CD1c-positive myeloid dendritic cell (primary cell): ENCODE data around the gene C15orf40.
"Not testable (repeated sequence)": the region's sequence is repeated elsewhere in the genome, so short reads cannot be mapped to it uniquely, and the experiment has no call there.

ENCODE experiments used
- DNase-seq: peaks from one replicate; pipeline ENCODE4 v3.0.0-alpha.2; 2016; ENCODE audit errors: extremely low spot score

C15orf40 gene

DNA sequence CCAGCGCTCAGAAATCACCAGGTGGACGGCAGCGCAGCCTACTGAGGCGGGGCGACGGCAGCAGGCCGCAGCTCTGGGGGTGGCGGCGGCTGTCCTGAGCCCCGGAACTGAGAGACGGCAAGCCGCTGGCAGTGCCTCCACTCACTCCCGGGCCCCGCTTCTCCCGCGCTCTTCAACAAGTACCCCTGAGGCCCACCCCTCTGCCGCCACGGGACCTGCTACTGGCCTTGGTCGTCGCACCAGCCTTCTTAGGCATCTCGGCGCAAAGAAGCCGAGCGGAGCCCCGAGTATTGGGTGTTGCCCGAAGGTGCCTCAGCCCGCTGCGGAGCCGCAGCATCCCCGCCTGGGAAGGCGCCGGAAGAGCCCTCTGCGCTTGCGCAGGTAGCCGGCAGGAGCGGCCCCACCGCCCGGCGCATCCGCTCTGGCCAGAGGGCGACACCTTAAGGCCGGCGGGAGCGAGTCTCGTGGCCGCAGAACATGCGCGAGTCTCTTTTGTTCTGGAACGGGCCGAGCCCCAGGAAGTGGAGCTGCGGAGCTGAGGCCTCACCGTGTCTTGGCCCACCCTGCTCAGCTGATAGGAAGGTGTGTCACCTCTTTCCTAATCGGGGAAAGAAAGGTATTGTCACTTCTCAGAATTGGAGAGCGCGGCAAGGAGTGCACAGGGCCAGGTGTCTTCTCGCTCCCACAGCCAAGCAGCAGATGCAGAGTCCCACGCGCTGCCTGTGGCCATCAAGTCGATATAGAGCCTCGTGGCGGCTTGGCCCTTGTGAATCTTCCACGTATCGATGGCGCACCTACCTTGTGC lies at the start of gene C15orf40:
Gene C15orf40 (minus strand): TSS at position 369 of the 805 bp plus-strand sequence. CDS start 32 bp downstream, at position 337.
- DNase-seq, result peak; percentile 94

DNA sequence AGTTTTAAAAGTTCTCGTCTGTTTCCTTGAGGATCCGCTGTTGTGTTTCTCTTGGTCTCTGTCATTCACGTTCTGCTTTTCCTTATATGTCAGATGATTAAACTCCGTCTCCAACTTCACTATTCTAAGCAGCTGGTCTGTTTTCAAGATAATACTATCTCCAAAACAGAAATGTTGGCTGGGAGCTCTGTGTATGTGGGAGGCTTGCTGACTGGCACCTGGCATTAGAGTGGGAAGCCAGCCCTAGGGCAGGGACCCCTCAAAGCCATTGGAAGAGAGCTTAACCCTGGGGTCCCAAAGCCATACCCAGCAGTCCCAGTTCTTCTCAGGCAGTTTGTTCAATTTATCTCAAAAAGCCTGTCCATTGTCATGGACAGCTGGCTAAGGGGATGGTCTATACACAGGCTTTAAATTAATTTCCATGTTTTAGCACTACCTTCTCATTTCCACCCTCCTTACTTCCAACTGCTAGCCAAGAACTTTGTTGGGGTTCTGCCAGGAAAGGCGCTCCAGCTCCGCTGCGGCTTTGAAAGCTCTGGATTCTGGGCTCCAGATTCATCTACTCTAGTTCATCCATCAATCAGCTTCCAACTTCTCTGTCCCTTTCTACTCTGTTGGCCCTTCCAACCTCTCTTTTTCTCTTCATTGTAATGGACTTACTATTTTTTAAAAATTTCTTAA lies 46.4 kb upstream of the C15orf40 start:
- no peak for DNase-seq

DNA sequence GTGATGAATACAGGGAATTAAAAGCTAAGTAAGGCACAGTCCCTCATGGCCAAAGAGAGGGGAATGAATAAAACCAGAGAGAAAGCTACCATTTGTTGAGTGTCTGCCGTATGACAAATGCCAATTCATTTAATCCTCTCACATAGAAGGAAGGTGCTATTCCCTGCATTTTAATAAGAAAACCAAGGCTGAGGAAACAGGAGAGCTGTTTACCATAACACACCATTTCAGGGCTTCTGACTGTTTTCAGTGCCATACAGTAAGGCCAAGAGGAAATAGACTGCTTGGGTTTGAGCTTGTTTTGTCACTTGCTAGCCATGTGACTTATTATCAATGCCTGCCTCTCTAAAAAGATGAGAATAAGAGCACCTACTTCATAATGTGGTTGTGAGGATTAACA lies 45.6 kb upstream of the C15orf40 start:
- no peak for DNase-seq

DNA sequence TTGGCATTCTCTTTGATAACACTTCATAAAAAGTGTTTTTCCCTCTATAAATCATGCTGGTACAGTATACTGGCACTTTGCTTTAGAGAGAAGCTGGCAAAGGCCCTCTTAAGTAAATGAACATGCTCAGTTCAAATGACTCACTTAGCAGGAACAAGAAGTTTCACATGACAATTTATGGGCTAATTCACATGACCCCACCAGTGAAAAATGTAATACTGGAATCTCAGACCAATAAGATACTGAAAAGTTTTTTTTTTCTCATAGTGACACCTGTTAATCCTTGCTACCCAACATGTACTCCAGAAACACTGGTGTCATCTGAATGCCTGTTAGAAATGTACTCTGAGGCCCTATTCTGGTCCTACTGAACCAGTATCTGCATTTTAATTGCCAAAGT lies 41.7 kb upstream of the C15orf40 start:
- DNase-seq, result peak; percentile 51

DNA sequence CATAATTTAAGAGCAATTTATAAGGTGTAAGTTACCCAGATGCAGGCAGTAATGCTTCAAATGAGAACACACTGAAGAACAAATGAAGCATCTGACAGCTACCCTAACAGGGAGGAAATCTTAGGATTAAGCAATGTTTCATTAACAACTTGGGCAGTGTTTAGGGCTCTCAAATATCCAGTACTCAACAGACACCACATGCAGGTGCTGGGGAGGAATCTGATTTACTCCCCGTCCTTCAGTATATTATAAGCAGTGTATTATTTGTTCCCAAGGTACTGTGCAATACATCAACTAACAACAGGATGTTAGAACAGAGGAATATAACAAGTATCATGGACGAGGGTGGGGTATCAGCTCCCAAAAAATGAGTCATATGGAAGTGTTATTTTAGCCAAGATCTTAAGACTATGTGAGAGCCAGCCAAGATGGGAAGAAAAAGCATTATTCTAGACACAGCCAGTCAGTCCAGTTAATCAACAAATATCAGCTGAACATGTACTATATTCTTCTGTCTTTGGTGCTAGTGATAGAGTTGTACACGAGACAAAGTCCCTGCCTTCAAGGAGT lies 35.2 kb upstream of the C15orf40 start:
- DNase-seq, result no peak

DNA sequence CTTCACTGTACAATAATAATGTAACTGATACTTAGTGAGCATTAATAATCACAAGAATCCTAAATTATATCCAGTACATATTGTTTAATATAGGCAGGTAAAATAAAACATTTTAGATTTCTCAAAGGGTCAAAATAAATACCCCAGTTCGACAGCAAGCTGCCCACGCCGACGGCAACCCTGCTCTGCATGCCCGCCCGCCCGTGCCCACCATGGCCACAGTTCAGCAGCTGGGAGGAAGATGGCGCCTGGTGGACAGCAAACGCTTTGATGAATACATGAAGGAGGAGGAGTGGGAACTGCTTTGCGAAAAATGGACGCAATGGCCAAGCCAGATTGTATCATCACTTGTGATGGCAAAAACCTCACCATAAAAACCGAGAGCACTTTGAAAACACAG lies 32.7 kb upstream of the C15orf40 start:
- DNase-seq, result no peak

DNA sequence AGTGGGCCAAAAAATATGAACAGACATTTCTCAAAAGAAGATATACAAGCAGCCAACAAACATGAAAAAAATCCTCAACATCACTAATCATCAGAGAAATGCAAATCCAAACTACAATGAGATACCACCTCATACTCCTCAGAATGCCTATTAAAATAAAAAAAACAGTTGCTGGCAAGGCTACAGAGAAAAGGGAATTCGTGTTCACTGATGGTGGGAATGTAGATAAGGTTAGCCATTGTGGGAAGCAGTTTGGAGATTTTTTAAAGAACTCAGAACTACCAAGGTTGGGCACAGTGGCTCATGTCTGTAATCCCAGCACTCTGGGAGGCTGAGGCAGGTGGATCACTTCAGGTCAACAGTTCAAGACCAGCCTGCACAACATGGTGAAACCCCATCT lies 27.8 kb upstream of the C15orf40 start:
- DNase-seq, result no peak

DNA sequence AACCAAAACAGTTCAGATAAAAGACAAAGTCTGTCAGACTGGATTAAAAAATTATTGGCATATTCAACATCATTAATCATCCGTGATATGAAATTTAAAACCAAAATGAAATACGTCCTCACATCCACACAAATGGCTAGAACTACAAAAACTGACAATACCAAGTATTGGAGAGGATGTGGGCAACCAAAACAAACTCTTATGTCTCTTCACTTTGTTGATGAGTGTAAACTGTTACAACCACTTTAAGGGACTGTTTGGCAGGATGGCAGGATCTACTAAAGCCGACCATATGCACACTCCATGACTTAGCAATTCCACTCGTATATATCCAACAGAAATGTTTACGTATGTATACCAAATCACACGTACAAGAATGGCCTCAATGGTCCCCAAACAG lies 24.8 kb upstream of the C15orf40 start:
- DNase-seq, result no peak

DNA sequence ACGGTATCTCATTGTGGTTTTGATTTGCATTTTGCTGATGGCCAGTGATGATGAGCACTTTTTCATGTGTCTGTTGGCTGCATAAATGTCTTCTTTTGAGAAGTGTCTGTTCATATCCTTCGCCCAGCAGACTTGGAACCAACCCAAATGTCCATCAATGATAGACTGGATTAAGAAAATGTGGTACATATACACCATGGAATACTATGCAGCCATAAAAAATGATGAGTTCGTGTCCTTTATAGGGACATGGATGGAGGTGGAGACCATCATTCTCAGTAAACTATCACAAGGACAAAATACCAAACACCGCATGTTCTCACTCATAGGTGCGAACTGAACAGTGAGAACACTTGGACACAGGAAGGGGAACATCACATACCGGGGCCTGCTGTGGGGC lies 19.8 kb upstream of the C15orf40 start:
- DNase-seq, result not testable (repeated sequence)

DNA sequence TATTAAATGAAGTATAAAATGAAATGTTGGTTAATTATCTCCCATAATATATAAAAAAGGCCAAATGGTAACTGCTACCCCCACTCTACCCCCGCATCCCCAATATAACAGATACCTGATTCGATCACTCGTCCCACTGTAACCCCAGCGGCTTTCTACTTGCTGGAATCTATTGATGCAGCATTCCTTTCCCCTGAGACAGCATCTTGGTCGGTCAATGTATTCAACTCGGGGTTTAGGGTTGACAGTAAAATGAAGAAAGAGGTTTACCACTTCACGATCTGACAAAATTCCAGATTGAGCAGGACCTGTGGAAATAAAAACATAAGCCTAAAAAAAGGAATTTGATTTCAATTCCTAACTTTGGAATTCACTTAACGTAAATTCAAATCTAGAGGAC lies 18.6 kb upstream of the C15orf40 start:
- DNase-seq, result no peak

DNA sequence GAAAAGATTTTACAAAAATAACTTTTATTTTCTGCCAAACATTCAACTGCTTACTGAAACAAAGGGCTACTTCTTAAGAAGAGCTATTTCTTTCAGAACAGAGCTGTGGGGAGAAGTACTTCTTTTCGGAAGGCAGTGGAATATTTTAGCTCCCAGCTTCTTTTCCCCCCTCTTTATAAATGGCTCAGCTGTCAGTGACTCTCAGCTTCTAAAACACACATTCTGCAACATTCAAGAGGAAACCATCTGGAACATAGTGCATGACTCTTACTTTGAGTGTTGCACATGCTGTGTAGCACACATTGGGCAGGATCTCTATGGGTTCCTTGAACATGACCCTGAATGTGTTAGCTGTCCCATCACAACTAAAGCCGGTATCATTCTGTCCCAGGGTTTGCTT lies 7.0 kb upstream of the C15orf40 start:
- no peak for DNase-seq

DNA sequence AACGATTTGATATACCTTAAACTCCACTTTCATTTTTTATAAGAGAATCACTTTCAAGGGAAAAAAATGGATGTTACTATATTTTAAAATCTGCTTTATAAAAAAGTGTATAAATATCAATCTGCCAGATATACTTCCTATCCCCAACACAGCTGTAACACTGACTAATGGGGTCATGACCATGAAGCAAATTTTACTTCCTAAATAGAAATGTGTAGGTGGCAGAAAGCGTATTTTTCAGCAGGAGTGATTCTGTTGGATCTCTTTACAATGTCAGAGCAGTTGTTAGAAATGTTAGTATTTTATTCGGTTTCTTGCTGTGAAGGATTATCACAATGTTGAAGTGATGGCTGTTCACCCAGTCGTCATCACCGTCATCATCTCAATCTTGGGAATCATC lies 5.5 kb upstream of the C15orf40 start:
- peak; percentile 66 for DNase-seq

DNA sequence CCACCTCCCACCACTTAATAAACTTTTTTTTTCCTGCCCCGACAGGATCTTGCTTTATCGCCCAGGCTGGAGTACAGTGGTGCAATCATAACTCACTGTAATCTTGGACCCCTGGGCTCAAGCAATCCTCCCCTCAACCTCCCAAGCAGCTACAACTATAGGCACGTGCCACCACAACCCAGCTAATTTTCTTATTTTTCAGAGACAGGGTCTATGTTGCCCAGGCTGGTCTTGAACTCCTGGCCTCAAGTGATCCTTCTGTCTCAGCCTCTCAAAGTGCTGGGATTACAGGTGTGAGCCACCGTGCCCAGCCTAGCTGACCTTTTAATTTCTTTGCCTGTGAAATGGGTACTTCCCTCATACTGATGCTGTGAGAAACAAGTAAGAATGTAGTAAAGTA lies 3.9 kb upstream of the C15orf40 start:
- no peak for DNase-seq

DNA sequence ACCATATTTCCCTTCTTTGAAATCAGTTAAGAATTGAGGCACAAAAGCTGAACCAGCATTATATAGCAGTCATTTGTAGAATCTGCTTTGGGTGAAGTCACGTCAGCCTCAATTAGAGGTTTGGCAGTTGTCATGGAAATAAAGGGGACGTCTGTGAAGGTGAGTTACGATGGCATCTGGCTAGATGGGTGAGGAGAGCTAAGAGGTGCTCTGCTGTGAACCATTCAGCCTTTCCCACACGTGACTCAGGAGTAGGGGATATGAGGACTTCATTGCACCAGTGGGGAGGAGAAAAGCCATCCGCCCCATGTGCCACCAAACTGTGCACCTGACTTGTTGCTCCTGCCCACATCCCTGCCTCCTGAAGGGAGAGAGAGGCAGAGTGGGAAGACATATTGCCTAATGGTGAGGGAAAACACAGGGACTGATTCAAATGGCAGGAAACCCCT lies 2.8 kb upstream of the C15orf40 start:
- DNase-seq, result no peak

DNA sequence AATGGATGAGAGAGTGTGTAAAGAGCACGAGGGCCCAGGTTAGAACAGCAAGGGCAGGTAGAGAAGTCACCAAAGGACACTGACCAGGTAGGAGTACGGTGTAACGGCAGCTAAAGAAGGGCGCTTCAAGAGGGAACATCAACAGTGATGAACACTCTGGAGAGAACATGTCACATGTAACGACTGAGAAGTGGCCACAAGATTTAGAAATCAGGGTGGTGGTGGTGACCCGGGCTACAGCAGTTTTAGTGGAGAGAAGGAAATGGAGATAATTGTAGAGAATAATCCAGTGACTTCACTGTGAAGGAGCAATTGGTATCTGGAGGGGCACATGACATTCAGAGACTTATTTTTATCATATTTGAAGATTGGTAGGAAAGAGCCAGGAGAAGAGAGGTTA lies 1.2 kb upstream of the C15orf40 start:
- DNase-seq, result no peak

DNA sequence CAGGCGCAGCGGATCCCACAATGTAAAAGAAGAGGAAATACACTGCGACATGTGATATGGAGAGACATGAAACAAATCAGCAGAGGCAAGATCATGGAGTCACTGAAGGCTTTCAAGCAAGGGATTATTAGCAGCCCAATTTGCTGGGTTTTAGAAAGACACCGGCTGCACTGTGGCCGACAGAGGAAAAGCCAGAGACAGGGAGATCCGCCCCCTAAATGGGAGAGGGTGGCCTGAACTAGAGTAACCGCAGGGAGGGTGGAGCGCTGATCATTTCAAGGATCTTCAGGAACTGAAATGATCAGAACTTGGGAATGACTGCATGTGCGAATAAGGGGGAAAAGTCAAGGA lies 612 bp upstream of the C15orf40 start:
- no peak for DNase-seq

DNA sequence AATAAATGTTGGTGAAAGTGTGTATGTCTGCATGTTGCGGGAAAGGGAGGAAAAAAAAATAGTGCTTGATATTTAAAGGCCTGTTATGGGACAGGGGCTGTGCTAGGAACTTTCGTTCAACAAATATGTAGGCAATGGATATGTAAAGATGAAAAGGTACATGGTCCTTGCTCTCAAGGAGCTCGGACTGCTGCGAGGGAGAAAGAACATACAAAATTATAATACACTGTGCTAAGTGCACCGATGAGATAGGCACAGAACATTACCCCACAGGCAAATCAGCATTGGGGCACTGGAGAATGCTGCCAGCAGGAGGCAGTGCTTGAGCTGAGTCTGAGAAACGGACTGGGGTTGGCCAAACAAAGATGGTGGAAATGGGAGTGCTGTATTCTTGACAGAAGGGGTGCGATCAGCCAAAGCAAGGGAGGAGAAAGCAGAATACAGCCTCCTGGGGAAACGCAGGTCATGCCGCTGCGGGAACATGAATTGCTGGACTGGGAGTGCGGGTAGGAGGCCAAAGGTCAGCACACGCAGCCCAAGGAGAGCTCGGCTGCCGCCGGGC lies 649 bp downstream of the C15orf40 start:
- peak; percentile 81 for DNase-seq

DNA sequence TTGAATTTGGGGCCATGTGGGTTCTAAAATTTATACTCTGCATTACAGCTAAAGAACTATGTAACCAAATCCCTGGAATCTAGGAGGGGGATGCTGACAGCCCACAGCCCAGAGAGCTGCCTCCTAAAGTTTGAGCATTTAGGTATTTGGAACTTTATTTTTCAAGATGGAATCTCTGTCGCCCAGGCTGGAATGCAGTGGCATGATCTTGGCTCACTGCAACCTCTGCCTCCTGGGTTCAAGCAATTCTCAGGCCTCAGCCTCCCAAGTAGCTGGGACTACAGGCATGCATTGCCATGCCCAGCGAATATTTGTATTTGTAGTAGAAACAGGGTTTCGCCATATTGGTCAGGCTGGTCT lies 10.8 kb downstream of the C15orf40 start:
- not testable (repeated sequence) for DNase-seq

DNA sequence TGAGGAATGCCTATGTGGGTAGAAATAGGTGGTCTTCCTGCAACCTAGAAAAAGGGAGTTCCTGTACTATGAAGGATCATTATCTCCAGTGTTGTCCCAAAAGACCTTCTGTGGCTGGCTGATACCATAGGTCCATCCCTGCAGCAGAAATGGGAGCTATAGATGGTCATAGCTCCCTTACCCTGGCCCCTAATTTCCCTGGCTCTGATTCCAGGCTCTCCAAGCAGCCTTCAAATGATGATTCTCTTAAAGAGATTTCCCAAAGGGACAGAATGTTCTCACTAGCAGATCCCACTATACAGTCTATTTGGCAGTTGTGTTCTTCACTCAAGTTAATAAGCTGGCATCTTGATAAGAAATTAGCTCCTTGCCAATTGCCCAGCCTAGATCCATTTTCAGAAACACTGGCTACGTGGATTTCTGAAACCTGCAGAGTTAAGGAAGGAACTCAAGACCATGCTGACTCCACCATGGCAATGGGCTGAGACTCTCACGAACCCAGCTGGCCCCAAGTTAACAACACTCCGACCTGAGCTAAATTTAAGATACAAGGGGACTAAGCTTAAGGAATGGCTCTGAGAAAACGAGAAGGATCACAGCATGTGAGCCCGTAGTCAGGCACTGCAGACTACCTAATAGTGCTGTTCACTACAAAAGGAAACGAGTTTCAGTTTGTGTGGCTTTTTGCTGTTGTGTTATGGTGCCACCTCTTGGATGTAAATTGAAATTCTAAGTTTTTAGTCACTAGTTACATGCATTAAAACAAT lies 11.4 kb downstream of the C15orf40 start:
- DNase-seq, result peak; percentile 75

DNA sequence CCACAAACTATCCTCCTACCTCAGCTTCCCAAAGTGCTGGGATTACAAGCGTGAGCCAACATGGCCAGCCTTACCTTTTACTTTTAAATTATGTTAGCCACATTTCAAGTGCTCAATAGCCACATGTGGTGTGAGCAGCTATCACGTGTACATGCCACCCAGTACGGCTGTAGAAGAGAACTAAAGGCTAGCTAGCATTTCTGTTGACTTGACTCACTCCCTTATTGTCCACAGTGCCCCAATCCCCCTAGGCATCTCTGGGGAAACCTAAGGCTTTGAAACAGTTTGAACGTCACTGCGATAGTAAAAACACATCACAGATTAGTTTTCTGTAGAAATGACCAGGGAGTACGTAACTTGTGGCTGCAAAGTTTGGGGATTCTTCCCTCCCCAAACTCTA lies 12.0 kb downstream of the C15orf40 start:
- no peak for DNase-seq

DNA sequence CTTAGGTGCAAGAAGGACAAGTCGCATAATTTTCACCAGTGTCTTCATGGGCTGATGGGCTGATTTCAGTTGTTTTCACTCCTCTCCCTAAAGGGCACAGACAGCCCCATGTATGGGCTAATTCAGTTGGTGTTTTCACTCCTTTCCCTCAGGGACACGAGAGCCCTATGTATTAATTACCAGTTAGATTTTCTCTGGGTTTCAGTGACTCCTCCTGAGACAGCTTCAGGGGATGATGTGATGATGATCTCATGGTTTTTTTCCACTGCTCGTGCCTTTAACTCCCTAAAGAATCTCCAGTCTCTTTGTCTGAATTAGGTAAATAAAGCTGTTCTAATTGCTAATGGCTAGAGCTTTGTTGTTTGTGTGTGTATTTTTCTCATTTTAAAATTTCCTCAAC lies 15.5 kb downstream of the C15orf40 start:
- no peak for DNase-seq

DNA sequence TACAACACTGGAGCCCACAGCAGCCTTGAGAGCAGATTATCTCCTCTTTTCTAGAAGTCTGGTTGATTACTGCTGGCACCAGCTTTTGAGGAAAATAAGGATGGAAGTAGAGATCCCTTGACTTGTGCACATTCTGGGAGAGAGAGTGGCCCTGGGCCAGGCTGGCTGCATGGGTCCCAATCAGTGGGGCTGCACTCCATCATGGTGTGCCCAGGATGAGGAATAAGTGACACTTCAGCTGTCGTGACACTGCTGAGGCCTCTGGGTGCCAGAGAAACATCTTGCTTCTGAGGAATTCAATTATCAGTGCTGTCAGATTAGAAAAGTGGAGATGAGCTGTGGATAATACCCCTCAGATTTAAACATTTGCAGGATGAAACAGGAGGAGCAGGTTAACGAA lies 16.4 kb downstream of the C15orf40 start:
- DNase-seq, result no peak
